Umbilical cord (tissue), 2 donors: Measurements from ENCODE around the gene PELI3. TPM values are rescaled to one million over a fixed set of nuclear protein-coding genes. Genes with fewer than 3 reads are reported as not detected.
A peak's percentile ranks its signal among the peaks of the same experiment; 100 is the strongest.

Source experiments
- DNase-seq: peaks from one replicate; pipeline ENCODE4 v3.0.0-alpha.2; 2015; ENCODE audit warnings: low spot score
- total RNA-seq: library from RNA; depleted of rRNA; stranded (reverse); fragments of >200 nt; gene quantifications from one replicate; pipeline ENCODE4 v1.2.3, GENCODE V29; 2014; ENCODE audit warnings: low replicate concordance; ENCODE audit not compliant: insufficient read depth

PELI3 gene
- total RNA-seq, 1 donor from 2014 or later, result 12.5 TPM

- no peak for DNase-seq
Observed at GRCh38 chr11:66475349-66476172, 8.9 kb downstream of the PELI3 start.

GRCh38 chr11:66476173-66476840 lies 9.6 kb downstream of the PELI3 start:
- DNase-seq, result no peak

GRCh38 chr11:66476841-66477251 lies 10.1 kb downstream of the PELI3 start:
- DNase-seq, result no peak

GRCh38 chr11:66477263-66478201 lies 10.8 kb downstream of the PELI3 start:
- no peak for DNase-seq

- DNase-seq, result no peak
Observed at GRCh38 chr11:66478729-66479393, 12.2 kb downstream of the PELI3 start.

- DNase-seq, result peak; percentile 25
Observed at GRCh38 chr11:66479394-66480116, 12.8 kb downstream of the PELI3 start.

- DNase-seq, result peak; percentile 98
Observed at GRCh38 chr11:66480117-66480938, 13.6 kb downstream of the PELI3 start, which contains the start of gene DPP3. Gene DPP3 (plus strand): TSS chr11:66480434. CDS start chr11:66482201, 1,767 bp downstream.

GRCh38 chr11:66484806-66485380 lies 18.2 kb downstream of the PELI3 start:
- no peak for DNase-seq

GRCh38 chr11:66488957-66489356 lies 22.3 kb downstream of the PELI3 start:
- DNase-seq, result no peak

- no peak for DNase-seq
Observed at GRCh38 chr11:66489636-66490035, 22.9 kb downstream of the PELI3 start.

GRCh38 chr11:66491315-66491935 lies 24.7 kb downstream of the PELI3 start:
- no peak for DNase-seq

GRCh38 chr11:66492161-66492865 lies 25.6 kb downstream of the PELI3 start:
- DNase-seq, result no peak

GRCh38 chr11:66493130-66493529 lies 26.4 kb downstream of the PELI3 start:
- no peak for DNase-seq

GRCh38 chr11:66494458-66494857 lies 27.8 kb downstream of the PELI3 start:
- DNase-seq, result no peak

- DNase-seq, result no peak
Observed at GRCh38 chr11:66494935-66495334, 28.2 kb downstream of the PELI3 start.

- no peak for DNase-seq
Observed at GRCh38 chr11:66495401-66495854, 28.7 kb downstream of the PELI3 start.

- DNase-seq, result no peak
Observed at GRCh38 chr11:66497206-66497605, 30.5 kb downstream of the PELI3 start.

GRCh38 chr11:66498506-66498905 lies 31.8 kb downstream of the PELI3 start:
- DNase-seq, result no peak
